Activated CD8-positive, alpha-beta memory T cell treated with anti-CD3 and anti-CD28 coated beads, Interleukin-2, amount 50 U/mL, for 24 hours (primary cell): ENCODE results near the gene VOPP1.
"Not testable (repeated sequence)": the region's sequence is repeated elsewhere in the genome, so short reads cannot be mapped to it uniquely, and the experiment has no call there.

Source experiments
- DNase-seq: peaks from one replicate; pipeline ENCODE4 v3.0.0-alpha.2; 2020; ENCODE audit errors: extremely low read depth

Gene VOPP1

GRCh38 chr7:55510206-55510605 lies 62.1 kb downstream of the VOPP1 start:
- DNase-seq: not testable (repeated sequence)

- no peak for DNase-seq
Observed at GRCh38 chr7:55509322-55509721, 63.0 kb downstream of the VOPP1 start.

GRCh38 chr7:55508221-55509011 lies 63.9 kb downstream of the VOPP1 start:
- DNase-seq: no peak

DNA sequence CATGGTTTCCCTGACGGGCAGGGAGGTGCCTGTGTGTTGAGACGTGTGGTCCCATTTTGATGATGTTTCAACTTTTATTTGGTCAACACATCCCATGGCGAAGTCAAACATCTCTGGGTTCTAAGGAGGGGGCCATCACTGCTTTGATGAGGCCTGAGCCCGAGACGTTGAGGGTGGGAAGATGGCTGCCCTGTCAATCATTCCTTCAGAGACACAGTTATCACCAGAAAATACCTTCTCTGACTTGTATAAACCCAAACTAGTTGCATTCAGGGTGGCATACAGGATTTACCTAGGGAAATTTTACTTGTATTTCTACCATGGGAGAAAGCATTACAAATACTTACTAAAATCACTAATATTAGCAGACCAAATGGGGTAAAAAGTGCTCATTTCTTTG lies 64.6 kb downstream of the VOPP1 start:
- DNase-seq: no peak

DNA sequence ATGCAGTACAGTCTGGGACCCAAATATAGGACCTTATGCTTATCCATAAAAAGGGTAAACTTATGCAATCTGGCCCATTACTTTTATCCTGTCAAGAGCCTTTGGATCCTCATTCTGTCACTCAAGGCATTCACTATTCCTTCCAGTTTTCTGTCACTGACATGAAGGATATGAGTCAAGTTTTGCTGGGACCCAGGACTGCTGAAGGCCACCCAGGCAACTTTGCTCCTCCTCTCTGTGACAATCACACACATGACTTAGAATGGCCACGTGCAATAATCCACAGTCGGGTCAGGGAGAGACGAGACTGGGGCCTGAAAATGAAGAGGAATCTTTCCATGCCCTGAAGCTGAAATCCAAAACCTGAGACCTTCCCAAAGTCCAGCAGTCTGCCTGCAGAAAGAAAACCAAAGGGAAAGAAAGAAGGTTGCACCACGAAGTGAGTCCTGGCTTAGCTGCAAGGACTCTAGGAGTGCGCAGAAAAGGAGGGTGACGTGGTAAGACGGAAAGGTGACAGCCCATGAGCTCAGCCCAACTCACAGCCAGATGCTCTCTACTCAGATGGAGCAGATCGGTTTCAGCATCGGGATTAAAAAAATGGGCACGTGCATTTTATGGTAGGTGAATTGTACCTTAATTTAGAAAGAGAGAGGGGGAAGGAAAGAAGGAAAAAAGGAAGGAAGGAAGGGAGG lies 67.2 kb downstream of the VOPP1 start:
- DNase-seq: no peak

DNA sequence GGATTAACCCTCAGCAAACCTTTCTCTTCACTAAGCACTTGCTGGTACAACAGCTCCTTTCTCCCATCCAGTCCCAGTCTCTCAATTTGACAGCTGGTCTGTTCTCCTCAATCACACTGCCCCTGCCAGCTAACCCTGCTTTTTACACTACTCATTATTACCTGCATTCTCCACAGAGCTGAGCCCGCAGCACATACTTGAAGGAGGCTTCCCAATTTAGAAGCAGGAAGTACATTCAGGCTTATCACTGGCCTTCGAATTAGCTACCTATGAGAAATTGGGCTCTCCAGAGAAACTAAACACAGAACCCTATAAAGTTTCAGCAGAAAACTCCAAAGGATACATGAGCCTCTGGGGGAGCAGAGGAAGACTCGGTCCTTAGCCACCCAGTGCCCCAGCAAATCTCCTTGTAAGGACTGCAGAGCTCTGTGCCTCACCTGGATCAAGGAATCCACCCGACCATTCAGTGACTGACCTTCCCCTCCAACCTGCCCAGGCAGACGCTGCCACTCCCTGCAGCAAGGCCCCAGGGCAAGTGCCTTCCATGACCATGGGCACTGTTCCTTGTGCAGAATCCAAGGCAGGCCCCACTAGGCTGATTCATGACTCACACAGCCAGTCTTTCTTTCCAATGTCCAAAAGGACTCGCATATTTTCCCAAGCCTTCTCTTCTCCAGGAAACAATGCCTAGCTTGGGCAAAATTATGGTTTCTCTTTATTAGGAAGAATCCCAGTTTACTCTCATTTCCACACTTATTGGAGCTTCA lies 68.0 kb downstream of the VOPP1 start:
- DNase-seq: no peak

DNA sequence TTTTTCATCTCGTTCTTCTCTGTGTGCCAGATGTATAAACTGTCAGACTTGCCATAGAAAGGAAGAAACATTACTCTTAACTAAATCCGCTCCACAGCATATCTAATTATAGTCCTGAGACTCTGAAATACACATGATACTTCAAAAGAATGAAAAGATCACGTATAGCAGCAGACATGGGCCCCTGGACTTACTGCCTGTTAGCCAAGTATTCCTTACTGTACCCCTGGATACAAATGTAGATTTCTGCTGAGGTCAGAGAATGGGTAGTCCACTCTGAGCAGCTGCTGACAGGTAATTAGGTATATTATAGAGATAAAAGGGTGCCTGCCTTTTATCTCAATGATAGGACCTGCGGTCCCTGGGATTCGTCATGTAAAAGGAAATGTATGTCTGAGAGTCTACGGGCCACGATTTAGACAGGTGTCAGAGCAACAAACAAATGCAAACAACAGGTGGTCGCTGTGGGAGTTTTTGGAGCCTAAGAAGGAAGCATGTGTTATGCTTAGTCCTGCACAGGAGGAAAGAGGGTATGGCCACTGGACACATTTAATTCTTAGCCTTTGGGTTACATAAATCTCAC lies 69.4 kb downstream of the VOPP1 start:
- no peak for DNase-seq

GRCh38 chr7:55502124-55502857 lies 70.0 kb downstream of the VOPP1 start:
- no peak for DNase-seq

GRCh38 chr7:55501611-55502010 lies 70.7 kb downstream of the VOPP1 start:
- DNase-seq: no peak

GRCh38 chr7:55500117-55500756 lies 72.1 kb downstream of the VOPP1 start:
- DNase-seq: no peak

DNA sequence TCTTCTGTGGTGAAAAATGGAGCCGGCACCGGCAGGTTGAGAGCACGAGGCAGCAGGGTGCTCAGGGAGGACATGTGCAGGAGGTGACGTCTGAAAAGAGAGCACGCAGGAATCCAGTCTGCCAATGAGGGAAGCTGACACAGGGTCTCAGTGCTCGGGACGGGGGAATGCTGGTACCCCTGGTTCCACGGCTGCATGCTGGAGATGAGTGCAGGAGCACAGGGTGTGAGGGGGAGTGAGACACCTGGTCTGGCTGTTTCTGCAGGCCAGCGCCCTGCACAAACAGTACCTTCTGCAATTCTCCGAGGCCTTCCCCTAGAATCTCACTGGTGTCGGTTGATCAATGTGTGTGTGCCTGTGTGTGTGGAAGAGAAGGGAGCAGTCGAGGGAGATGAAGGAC lies 72.7 kb downstream of the VOPP1 start:
- no peak for DNase-seq

GRCh38 chr7:55498770-55499169 lies 73.5 kb downstream of the VOPP1 start:
- DNase-seq: no peak

- no peak for DNase-seq
Observed at GRCh38 chr7:55498142-55498541, 74.2 kb downstream of the VOPP1 start.

DNA sequence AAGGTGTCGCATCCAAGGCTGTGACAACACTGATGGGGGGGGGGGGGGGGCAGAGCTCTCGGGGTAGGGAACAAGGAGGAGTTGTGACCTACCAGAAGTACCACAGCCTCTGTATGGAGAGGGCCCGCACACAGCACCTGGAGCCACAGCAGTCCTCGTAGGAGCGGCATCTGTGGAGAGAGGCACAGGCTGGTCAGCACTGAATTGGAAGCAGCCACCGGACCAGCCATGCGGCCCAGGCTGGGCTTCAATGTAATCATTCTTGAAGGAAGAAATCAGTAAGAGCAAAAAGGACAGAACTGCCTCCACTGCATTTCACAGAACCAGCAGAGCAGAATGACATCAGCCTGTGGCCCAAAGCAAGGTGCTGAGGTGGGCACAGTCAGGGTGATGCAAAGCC lies 74.8 kb downstream of the VOPP1 start:
- DNase-seq: no peak

DNA sequence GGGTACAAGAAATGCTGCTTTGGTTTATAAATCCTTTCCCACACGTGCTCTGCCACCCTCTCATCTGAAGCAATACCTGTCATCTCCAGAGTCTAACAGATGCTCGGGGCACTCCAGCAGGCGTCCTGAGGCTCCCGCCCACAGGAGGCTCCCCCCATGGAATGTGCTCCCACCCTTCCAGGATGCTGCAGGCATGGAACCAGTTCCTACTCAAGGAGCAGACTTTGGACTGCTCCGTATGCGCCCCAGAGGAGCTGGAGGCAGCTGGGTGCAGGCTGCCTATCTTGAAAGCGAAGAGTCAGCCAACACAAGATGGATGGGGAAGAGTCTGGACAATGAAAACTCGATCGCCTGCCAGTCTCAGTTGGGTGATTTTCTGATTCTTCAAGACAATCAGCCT lies 75.4 kb downstream of the VOPP1 start:
- DNase-seq: no peak

DNA sequence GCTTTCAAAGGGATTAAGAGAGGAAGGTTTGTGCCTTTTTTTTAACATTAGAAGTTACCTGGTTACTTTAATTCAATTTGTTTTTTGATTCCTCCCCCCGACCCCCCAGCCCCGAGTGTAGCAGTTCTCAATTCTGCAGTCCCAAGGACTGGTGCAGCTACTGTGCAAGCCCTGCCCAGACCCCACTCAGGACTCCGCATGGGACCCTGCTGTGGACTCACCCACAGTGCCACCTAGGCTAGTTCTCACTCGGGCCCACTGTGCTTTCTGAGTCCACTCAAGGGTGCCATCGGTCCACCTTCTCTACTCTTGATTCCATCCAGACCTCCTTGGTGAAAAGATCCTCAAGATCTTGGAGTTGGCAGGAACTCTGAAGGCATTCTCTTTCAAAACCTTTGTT lies 77.4 kb downstream of the VOPP1 start:
- no peak for DNase-seq

DNA sequence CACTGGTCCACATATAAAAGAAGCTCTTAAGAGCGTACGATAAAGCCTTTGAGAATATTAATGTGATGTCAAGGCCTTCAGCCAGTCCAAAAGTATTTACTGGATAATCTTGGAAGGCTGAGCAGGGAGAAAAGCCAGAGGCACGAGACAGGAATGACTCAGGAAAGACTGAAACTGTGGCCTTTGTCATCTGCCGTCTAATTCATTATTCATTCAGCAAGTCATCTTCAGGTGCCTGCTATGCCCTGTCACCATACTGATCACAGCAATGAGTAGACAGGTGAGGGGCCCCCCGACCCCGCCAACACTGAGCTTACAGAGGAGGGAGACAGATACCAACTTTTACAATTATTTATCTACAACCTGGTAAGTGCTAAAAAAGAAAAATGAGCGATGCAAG lies 78.9 kb downstream of the VOPP1 start:
- no peak for DNase-seq

GRCh38 chr7:55491346-55491745 lies 81.0 kb downstream of the VOPP1 start:
- DNase-seq: no peak

GRCh38 chr7:55490099-55490498 lies 82.2 kb downstream of the VOPP1 start:
- DNase-seq: no peak

- no peak for DNase-seq
Observed at GRCh38 chr7:55489552-55489951, 82.8 kb downstream of the VOPP1 start.

DNA sequence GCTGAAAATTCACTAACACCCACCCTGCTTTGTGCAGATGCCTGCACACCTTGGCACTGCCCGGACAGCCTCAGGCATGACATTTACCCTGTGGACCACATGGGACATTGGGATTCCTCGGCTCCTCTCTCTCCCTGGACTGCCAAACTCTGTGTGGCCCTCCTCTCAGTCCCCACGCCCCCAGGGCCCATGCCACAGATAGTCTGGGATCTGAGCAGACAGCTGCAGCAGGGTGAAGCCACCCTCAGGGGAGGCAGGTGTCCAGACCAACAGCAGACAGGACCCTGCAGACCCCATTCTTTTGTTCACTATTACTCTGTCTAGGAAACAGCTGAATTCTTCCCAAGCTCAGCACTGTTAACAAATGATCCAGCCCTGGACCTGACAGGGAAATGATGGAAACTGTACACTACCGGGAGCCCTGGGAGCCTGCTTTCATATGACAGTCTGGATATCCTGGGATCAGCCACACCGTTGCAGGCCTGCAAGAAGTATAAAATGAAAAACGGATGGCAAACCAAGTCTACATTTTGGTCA lies 83.4 kb downstream of the VOPP1 start:
- no peak for DNase-seq
